Putamen (tissue), 1 donor: ENCODE data around the gene CPSF6.

ENCODE experiments used
- DNase-seq: peaks from one replicate; pipeline ENCODE4 v3.0.0-alpha.2; 2016; ENCODE audit warnings: low spot score

Gene CPSF6

DNA sequence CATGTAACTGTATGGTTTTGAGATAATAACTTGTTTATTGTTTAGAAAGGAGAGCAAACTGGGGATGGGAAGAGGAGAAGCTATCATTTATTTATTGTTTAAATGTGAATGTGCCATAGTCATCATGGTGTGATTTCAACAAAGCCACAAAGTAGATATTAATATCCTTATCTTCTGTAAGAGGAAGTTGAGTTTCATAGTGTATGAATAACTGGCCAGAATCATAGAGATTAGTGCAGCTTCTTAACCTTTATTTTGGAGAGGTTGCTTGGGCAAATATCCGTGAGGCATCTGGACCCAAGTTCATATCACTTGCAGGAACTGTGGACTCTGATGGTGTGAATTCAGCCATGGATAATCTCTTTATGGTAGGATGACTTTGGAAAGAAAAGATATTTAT lies 82.0 kb downstream of the CPSF6 start:
- no peak for DNase-seq
